GM19467 (cell line): ENCODE results near the gene GNPDA2.
"Not testable (repeated sequence)": the region's sequence is repeated elsewhere in the genome, so short reads cannot be mapped to it uniquely, and the experiment has no call there.

ENCODE experiments used
- ATAC-seq: cut with Tn5 transposase; IDR thresholded peaks from one replicate; pipeline ENCODE4 v1.9.1; 2021; ENCODE audit warnings: mild to moderate bottlenecking, moderate library complexity; ENCODE audit not compliant: unreplicated experiment

Gene GNPDA2

DNA sequence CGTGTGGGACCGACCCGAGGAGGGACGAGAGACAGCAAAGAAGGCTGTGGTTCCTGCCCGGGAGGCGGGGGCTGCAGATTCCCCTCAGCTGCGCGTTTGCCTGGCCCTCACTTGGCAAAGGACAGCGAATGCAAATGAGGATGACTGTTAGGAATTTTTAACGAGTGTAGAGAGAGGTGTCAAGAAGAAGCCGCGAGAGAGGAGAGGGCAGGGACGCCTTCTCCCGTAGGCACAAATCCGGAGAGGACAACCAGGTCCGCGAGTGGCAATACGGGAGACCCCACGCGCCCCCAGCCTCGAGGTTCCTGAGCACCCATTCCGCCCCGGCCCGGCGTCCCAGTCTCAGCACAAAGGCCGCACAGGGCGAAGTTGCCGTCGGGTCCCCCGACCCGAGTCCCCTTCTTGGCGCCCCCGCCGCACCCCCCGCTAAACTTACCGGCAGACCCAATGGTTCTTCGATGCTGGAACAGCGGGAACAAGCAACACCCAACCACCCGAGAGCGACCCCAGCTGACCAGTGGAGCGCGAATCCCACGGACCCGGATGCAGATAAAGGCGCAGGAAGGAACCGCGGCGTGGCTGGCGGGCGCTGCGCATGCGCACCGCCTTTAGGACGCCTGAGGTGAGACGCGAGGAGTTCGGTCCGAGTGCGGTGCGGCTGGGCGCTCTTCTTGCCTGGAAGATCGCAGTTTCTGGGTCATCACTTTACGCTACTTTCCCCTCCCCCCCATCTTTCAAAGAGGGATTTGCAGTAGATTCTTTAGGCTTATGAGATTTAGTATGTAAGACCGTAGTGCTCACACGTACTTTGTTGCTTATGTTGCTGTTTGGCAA is at the start of gene GNPDA2:
Gene GNPDA2 (minus strand): TSS at position 519 of the 834 bp plus-strand sequence. CDS start 4,349 bp downstream, outside the sequence.
- ATAC-seq, result peak; percentile 94

DNA sequence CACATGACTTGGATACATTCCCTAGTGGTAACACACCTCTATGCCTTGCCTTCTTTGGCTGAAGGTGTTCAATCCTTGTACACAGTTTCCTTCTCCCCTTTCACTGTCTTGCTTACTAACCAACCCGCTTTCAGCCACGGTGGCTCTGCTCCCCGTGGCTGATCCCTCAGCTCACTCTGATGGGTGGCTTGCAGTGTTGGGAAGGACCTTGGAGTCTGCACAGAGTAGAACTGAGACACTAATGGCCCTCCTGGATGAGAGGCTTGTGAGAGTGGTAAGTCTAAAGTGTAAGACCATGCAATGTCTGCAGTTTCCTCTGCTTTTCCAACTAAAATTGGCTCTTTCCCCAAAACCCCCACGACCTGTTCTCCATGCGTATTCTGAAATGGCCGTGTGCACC is 46.0 kb upstream of the GNPDA2 start:
- no peak for ATAC-seq

DNA sequence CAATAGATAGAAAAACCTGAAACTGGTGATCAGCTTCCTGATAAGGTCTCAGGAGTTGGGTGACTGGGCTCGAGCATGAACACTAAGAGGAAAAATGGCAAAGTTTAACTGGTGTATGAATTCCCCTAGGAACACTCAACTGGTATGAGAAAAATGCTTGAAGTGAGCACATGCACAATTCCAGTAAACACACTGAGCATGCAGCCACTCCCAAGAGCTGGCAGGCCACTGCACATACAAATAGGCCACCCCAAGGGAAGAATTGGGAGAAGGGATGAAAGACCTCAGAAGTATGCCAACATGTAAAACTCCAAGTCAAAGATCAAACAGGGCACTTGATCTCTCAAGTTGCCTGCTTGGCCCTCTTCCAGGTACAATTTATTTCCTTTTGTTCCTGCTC is 45.4 kb upstream of the GNPDA2 start:
- no peak for ATAC-seq

DNA sequence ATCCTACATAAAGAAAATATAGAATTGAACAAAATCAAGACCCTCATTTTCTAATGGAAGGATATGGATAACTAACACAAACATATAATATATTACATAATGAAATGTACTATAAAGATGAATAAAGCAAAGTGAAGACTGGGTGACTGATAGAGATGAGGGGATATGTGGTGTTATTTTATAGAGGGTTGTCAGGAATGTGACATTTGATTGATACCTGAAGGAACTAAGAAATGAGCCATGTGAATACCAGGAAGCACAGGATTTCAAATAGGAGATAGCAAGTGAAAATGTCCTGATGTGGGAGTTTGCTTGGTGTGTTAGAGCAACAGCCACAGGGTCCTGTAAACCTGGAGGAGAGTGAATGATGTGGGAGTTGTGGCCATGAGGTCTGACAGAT is 40.1 kb upstream of the GNPDA2 start:
- no peak for ATAC-seq

DNA sequence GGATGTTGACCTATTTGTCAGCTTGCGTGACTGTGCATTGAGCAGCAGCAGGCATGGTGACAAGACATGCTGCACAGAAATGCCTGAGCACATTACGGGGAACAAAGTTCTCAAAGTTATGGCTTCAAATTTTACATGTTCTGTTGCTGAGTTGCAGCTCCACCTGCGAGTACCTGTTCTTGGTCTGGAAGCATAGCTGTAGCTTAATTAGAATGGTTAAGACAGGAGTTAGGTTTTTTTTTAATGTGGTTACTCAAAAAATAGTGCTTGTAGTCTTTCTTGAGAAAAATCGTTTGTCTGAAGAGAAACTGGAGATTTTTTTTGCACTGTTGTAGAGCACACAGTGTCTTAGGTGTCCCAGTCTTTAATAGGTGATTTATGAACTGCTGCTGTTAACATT is 38.8 kb upstream of the GNPDA2 start:
- ATAC-seq, result no peak

DNA sequence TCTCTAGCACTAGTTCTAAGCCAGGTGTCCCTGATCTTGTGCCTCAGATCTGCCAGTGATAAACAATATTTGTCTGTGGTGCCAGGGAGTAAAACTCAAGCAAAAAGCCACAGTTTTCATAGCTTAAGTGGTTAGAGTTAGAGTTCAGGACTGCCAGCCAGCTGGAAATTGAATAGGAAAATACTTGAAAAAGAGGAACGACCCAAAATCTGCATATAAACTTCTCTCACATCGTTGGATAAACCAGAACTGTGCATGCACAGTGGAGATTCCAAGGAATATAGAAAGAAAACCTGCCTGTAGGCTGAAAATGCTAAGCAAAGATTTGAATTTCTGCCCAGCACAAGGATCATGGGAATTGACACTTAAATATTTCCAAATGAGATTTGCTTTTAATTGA is 35.0 kb upstream of the GNPDA2 start:
- ATAC-seq, result no peak

DNA sequence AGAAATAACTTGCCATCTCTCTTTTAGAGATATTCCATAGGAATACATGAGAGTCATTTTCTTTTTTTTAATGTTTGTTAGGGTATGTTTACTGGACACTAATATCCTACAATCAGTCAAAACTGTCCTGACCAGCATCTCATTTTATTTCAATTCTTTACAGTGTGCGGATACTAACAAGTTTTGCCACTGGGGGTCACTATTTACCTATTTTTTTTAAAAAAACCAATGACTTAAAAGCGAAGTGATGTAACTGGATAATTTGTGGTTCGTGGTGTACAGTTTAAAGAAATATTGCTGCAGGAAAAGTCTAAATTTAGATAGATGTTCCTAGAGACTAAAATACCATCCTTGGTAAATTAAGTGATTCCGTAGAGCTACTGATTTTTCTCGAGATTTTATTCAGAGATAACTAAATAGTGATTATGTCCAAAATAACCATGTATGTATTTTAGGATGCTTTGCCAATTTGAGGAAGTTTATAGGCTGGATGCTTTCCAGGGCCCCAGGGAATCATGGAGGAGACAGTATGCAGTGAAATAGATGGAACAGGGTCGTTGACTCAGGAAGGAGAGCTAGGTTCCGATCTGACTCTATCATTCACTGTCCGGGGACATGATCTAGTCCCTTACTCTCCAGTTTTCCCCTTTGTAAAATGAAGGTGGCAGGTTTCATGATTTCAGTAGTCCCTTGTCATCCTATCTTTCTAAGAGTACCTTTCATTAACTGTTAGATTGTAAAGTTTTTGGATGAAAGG is 34.0 kb upstream of the GNPDA2 start:
- ATAC-seq, result peak; percentile 70

DNA sequence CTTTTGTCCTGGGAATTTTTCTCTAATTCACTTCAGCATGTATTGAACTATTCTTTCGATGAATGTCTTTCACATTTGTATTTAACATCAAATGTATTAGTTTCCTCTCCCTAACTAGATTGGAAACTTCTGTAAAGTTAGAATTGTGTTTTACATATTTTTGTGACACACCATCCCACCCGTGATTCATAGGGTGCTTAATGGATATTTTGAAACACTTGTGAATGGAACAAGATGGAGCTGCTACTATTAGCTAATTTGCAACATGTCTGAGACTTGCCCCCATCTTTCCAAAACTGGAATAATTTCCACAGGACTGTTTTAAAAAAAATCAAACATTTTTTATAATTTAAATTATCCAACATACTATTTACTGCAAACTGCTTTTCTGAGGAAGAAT is 30.2 kb upstream of the GNPDA2 start:
- ATAC-seq, result no peak

DNA sequence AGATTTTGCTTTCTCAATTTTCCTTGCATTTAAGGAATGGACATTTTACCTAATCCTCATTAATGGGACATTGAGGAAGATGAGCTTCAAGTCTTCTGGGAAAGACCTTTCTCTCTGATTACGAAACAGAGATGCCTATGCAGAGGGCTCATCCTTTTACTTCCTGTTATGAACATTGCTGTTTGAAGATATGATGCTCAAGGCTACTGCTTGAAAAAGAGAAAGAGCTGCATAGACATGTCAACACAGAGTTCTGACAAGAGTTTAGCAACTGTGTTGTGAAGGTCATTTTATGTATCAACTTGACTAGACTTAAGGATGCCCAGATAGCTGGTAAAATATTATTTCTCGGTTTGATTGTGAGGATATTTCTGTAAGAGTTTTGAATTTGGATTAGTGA is 13.8 kb upstream of the GNPDA2 start:
- ATAC-seq, result no peak

DNA sequence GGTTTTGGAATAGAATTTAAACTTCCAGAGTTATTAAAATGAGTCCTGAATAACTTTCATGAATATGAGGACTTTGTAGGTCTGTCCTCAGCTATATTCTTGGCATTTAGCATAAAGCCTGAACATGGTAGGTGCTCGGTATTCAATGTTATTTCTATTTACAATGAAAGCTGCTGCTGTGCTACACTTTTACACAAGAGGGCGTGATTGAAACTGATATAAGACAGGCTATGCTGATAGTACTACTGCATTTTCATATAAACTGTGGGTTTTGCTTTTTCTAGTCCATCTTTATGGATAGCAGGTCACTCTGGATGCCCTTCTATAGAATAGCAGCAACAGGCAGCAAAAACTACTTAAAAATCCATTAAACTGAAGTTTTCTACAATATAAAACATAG is 12.3 kb upstream of the GNPDA2 start:
- ATAC-seq, result no peak

DNA sequence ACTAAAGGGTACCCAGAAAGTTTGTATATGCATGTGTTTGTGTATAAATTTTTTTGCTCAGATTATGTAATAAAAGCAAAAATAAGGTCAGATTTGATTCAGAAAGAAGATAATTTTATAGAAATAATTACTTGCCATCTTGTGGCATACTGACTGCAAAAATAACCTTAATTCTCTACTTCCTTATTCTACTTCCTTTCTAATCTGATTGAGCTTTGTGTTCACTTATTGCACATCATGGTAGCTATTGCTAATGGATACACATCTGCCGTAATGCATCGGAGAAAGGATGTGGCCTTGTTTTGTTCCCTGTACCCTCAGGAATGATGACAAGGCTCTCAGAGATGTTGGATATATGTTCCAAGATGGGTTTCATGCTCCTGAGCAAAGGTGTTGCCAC is 10.5 kb upstream of the GNPDA2 start:
- no peak for ATAC-seq

DNA sequence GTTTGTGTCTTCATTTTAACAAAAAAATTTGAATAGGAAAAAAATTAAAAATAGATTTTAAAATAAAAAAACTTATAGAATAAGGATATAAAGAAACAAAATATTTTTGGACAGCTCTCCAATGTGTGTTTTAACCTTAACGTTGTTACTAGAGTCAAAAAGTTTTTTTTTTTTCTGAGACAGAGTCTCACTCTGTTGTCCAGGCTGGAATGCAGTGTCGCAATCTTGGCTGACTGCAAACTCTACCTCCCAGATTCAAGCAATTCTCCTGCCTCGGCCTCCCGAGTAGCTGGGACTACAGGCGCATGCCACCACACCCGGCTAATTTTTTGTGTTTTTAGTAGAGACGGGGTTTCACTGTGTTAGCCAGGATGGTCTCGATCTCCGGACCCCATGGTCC is 2.3 kb upstream of the GNPDA2 start:
- not testable (repeated sequence) for ATAC-seq

DNA sequence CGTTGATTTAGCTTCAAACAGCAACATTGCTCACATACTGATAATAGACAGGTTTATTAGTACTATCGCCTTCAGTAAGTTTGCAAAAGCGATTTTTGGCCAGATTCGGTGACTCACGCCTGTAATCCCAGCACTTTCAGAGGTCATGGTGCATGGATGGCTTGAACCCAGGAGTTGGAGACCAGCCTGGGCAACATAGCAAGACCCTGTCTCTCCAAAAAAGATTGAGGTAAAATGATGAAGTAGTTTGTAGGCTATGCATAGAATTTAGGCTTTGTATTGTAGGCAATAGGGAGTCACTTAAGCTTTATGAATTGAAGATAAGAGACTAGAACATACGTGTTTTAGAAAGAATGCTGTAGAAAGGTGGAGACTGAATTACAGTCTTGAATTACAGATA is 1.1 kb upstream of the GNPDA2 start:
- ATAC-seq, result no peak

DNA sequence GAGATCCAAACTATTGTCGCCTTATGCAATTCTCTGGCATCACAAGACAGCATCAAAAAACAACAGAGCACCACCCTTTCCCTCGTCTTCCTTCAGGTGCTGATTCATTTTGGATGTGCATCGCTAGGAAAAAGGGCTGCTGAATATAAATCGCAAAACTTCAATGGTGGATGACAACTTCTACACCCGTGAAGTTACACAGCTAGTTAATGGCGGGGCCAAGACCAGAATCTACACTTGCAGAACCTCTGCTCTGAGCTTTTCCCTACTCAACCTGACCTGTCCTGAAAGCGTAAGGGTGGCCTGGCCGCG is 674 bp downstream of the GNPDA2 start:
- no peak for ATAC-seq

DNA sequence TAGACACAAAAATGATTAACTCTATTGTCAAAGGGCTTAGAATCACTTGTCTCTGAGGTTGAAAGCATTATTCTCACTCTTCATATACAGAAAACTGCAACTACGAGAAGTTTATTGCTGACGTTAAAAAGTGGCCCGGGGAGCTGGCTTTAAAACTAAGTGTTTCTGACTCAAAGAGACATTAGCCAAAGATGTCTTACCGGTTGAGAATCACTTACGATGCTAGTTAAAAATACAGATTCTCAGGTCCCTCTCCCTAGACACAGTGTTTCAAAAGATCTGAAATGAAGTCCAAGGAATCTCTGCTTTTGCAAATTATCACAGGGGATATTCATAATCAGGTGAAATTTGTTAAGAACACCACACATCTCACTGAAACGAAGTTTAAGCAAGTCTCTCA is 1.2 kb downstream of the GNPDA2 start:
- no peak for ATAC-seq

DNA sequence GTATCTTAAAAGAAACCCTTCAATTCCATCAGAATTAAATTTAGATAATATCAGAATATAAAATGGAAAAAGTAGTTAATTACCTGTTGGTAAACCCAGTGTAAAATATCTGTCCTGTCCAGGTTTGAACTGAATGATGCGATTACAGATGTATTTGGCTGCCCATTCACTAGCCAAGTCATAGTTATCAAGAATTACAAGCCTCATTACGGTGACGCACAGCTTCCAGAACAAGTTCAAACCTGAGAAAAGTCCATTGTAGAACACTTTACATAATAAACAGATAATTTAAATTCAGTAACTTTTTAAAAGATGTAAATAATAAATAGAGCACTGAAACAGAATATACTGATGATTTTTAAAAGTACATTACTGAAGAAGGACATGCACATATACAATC is 4.4 kb downstream of the GNPDA2 start:
- ATAC-seq, result no peak

DNA sequence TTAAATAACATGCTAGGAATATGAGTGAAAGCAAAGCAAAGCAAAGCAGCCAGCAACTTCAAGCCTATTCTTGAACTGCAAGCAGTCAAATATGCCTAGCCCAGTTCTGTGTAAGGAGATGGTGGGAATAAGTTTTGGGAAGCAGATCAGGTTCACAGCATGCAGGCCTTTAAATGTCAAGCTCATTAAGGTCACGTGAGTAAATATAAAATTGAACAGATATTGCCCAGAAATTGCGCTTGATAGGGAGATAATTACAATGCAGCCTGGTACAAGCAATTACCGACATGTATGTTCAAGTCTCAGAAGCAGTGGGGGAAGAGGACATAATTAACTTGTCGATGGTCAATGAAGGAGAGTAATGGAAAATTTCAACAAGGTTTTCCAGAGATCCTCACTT is 6.0 kb downstream of the GNPDA2 start:
- ATAC-seq, result no peak

DNA sequence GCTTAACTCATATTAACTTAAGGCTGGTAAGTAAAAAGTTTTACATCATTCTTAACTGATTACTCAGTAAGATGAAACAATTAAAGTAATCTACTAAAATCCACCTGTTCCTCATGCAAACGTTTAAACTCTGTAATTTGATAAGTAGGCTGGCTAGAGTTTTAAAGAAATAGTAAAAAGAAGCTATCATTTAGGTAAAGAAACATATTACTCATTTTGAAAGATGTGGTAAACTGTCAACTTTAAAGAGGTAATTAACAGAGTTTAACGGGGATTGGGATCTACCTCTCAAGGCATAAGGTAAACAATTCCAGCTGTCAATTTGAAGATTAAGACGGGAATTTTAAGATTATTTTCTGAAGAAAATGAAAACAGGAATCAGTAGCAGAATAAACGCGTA is 9.8 kb downstream of the GNPDA2 start:
- no peak for ATAC-seq

DNA sequence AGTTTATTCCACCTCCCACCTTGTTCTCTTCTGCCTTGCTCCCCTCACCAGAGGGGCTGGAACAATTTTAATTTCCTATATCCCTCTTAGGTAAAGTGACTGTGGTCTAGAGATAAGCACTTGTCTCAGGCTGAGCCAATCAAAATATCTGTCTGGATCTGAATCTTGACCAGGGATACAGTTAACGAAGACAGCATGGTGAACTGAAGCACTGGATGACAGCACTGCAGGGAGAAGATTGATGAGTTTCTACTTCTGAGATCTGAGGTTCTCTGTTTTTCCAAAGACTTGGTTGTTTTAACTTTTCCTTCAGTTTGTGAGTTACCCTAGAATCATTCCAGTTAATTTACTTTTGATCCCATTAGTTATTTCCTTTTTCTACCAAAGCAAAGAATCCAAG is 13.2 kb downstream of the GNPDA2 start:
- no peak for ATAC-seq

DNA sequence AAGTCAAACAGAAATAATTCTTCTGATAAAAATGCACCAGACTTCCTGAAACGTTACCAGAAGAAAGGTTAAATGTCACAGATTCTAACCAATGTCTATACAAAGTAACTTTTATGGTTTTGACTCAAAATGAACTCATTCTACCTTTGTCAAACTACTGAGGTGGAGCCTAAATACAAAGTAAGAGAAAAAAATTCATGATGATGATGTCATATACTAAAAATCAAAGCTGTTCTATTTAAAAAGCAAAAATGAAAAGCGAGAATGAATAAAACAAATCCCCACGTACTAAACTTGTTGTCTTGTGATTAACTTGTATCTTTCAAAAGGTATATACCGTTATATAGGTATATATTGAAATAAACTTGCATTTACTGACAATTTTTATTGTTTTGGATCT is 21.7 kb downstream of the GNPDA2 start:
- no peak for ATAC-seq

DNA sequence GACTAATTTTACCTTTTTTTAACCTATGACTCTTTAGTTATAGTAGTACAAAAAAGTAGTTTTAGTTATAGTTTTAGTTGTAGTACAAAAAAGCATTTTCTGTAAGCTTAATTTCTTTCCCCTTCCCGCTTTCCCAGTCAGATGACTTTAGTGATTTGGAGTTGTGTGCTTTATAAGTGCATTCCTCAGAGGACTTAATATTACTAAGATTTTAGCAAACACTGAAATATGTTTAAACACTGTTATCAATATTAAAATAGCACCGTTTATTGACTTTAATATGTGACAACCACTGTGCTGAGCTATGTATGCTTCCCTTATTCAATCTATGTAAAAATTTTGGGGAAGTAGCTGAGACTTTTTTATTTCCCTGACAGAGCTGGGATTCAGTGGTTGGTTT is 25.3 kb downstream of the GNPDA2 start:
- ATAC-seq, result no peak

DNA sequence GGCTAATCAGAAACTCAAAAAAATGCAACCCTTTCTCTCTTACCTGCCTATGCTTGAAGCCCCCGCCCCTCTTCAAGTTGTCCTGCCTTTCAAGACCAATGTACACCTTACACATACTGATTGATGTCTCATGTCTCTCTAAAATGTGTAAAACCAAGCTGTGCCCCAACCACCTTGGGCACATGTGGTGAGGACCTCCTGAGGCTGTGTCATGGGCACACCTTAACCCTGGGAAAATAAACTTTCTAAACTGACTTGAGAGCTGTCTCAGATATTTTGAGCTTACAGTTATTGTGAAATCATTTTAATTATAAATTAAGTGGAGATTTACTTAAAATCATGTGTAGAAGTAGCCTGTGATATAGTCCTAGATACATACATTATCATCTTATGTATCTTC is 25.9 kb downstream of the GNPDA2 start:
- ATAC-seq, result no peak

DNA sequence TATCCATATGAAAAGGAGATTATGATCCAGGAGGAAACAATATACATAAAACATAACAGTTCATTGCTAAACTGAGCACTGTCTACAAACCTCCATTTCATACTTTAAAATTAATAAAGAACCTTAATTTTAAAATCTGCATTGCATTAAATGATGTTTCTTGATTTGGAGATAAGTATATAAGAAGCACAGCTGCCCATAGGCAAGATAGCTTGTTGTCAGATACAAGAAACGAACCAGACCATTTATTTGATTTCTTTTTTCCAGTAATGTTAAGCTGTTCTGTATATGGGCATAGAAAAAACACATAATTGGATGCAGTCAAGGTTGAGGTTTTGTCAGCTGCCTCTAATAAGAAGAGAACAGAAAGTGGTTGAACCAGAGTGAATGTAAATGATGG is 41.7 kb downstream of the GNPDA2 start:
- ATAC-seq, result no peak
